Upper lobe of left lung (tissue), 6 donors: ENCODE data around the gene PTGR3. TPM values are rescaled to one million over a fixed set of nuclear protein-coding genes. Genes with fewer than 3 reads are reported as not detected.

Experiments used
- ATAC-seq, 2 donors: fragments of 200-7000 bp; cut with Tn5 transposase; one replicate each; pipeline ENCODE4 v1.9.1; 2022; ENCODE audit warnings: mild to moderate bottlenecking in 2 of 2, moderate library complexity in 2 of 2; ENCODE audit not compliant: low FRiP score in 2 of 2
- DNase-seq, 2 donors: peaks; one replicate each; pipeline ENCODE4 v3.0.0-alpha.2; 2019 to 2020
- H3K27ac ChIP-seq, 4 donors: fragments of 200-600 bp; sonication (generic); one replicate each; pipeline ENCODE4 v1.5.1; 2016 to 2019
- H3K27me3 ChIP-seq, 4 donors: fragments of 200-600 bp; sonication (generic); one replicate each; pipeline ENCODE4 v1.5.1; 2017 to 2019
- H3K36me3 ChIP-seq, 4 donors: fragments of 200-600 bp; sonication (generic); one replicate each; pipeline ENCODE4 v1.5.1; 2016 to 2019
- H3K4me1 ChIP-seq, 4 donors: fragments of 200-600 bp; sonication (generic); one replicate each; pipeline ENCODE4 v1.5.1; 2018 to 2019
- H3K4me3 ChIP-seq, 4 donors: fragments of 200-600 bp; sonication (generic); one replicate each; pipeline ENCODE4 v1.5.1; 2017 to 2019; ENCODE audit warnings: mild to moderate bottlenecking in 2 of 4, moderate library complexity in 1 of 4
- H3K9me3 ChIP-seq, 4 donors: fragments of 200-600 bp; sonication (generic); one replicate each; pipeline ENCODE4 v1.5.1; 2018 to 2019
- CTCF ChIP-seq, 6 experiments: fragments of 450-650 bp in 4 of 6; fragments of 200-600 bp in 2 of 6; sonication (generic) in 2 of 6; IDR thresholded peaks; one replicate each; pipeline ENCODE4 v1.5.1; 2016 to 2019; ENCODE audit warnings: antibody characterized with exemption in 6 of 6
- EP300 ChIP-seq, 4 donors: sonication (generic); formaldehyde crosslinking; IDR thresholded peaks; one replicate each; pipeline ENCODE4 v1.5.1; 2017; ENCODE audit warnings: antibody characterized with exemption in 4 of 4, control low read depth in 2 of 4
- POLR2A ChIP-seq, 4 donors: fragments of 450-650 bp; IDR thresholded peaks; one replicate each; pipeline ENCODE4 v1.5.1; 2016 to 2017; ENCODE audit warnings: antibody characterized with exemption in 4 of 4, mild to moderate bottlenecking in 2 of 4
- POLR2AphosphoS5 ChIP-seq, 2 donors: sonication (generic); formaldehyde crosslinking; IDR thresholded peaks; one replicate each; pipeline ENCODE4 v1.5.1; 2017; ENCODE audit warnings: antibody characterized with exemption in 2 of 2
- WGBS, 2 donors: methylation state at CpG; one replicate each; pipeline ENCODE4 v1.1.5; 2017 to 2018; 5-methylcytosine and 5-hydroxymethylcytosine counted together
- total RNA-seq, 6 donors: library from RNA; depleted of rRNA in 4 of 6; stranded (reverse); fragments of >200 nt in 4 of 6; gene quantifications; one replicate each; pipeline versions ENCODE4 v1.1.0 to v1.2.1, GENCODE V29; 2016 to 2021
- donor health status: DM: no; HTN: no; CAD: no; lungs with moderate emphysema.
- donor health status: DM: no; HTN: yes; CAD: no; lungs with severe emphysema.

Gene PTGR3
- total RNA-seq, 6 donors from 2014 or later = 12.2 to 36.8 (median 26.5) TPM

- ATAC-seq (no peak), DNase-seq (peak in 1 of 2 donors; percentile 54)
- no peak overlapping the region for H3K4me3 ChIP-seq
- no peak overlapping the region for H3K27ac ChIP-seq
- no peaks in the 10 kb centered on the region for H3K36me3 ChIP-seq
- TF ChIP-seq CTCF (IDR thresholded peaks at IDR 0.05) (no peak), POLR2A (IDR thresholded peaks at IDR 0.05) (no peak), POLR2AphosphoS5 (IDR thresholded peaks at IDR 0.05) (no peak), EP300 (IDR thresholded peaks at IDR 0.05) (no peak)
- no peaks in the 10 kb centered on the region for H3K27me3 ChIP-seq
- H3K9me3 ChIP-seq = no peaks in the 10 kb centered on the region
- H3K4me1 ChIP-seq = peaks cover 0 to 14% (median 0%) of the 10 kb centered on the region in 4 donors
- WGBS, 2 donors = 77 to 86% methylated on average over 4 to 10 of the region's 10 CpGs
Observed at GRCh38 chr18:75238786-75239185, 29.8 kb upstream of the PTGR3 start.

- no peaks in the 10 kb centered on the region for H3K27me3 ChIP-seq
- TF ChIP-seq EP300 (IDR thresholded peaks at IDR 0.05) (no peak), POLR2AphosphoS5 (IDR thresholded peaks at IDR 0.05) (no peak), POLR2A (IDR thresholded peaks at IDR 0.05) (no peak), CTCF (IDR thresholded peaks at IDR 0.05) (no peak)
- no peaks in the 10 kb centered on the region for H3K36me3 ChIP-seq
- no peak overlapping the region for H3K4me3 ChIP-seq
- H3K27ac ChIP-seq = no peak overlapping the region
- DNase-seq (no peak), ATAC-seq (no peak)
- WGBS, 2 donors = 93 to 95% methylated on average over 13 of the region's 13 CpGs
- H3K9me3 ChIP-seq = no peaks in the 10 kb centered on the region
- H3K4me1 ChIP-seq = peaks cover 0 to 14% (median 0%) of the 10 kb centered on the region in 4 donors
Observed at GRCh38 chr18:75238100-75238499, 29.2 kb upstream of the PTGR3 start.

GRCh38 chr18:75235896-75236295 lies 27.0 kb upstream of the PTGR3 start:
- Histone ChIP-seq H3K27me3 (no peaks in the 10 kb centered on the region), H3K27ac (no peak overlapping the region), H3K9me3 (no peaks in the 10 kb centered on the region), H3K36me3 (no peaks in the 10 kb centered on the region), H3K4me3 (no peak overlapping the region), H3K4me1 (peaks cover 4 to 25% (median 9%) of the 10 kb centered on the region in 4 donors)
- TF ChIP-seq POLR2A (IDR thresholded peaks at IDR 0.05) (no peak), EP300 (IDR thresholded peaks at IDR 0.05) (no peak), CTCF (IDR thresholded peaks at IDR 0.05) (no peak), POLR2AphosphoS5 (IDR thresholded peaks at IDR 0.05) (no peak)
- ATAC-seq = no peak
- WGBS, 2 donors = 84 to 88% methylated on average over 13 of the region's 13 CpGs
- no peak for DNase-seq

- H3K4me1 ChIP-seq = peaks cover 7 to 30% (median 15%) of the 10 kb centered on the region in 4 donors
- H3K9me3 ChIP-seq = no peaks in the 10 kb centered on the region
- H3K4me3 ChIP-seq = no peak overlapping the region
- ATAC-seq (no peak), DNase-seq (no peak)
- 92 to 93% methylated on average over 12 of the region's 12 CpGs for WGBS, 2 donors
- TF ChIP-seq POLR2A (IDR thresholded peaks at IDR 0.05) (no peak), CTCF (IDR thresholded peaks at IDR 0.05) (no peak), EP300 (IDR thresholded peaks at IDR 0.05) (no peak), POLR2AphosphoS5 (IDR thresholded peaks at IDR 0.05) (no peak)
- no peak overlapping the region for H3K27ac ChIP-seq
- H3K27me3 ChIP-seq = no peaks in the 10 kb centered on the region
- no peaks in the 10 kb centered on the region for H3K36me3 ChIP-seq
Observed at GRCh38 chr18:75234901-75235300, 26.0 kb upstream of the PTGR3 start.

- Histone ChIP-seq H3K9me3 (no peaks in the 10 kb centered on the region), H3K27me3 (no peaks in the 10 kb centered on the region), H3K27ac (peak overlapping the region in 1 of 4 donors; percentile 50), H3K36me3 (no peaks in the 10 kb centered on the region), H3K4me1 (peaks cover 22 to 49% (median 32%) of the 10 kb centered on the region in 4 donors), H3K4me3 (no peak overlapping the region)
- 80 to 88% methylated on average over 5 of the region's 5 CpGs for WGBS, 2 donors
- DNase-seq (no peak), ATAC-seq (peak in 1 of 2 donors; percentile 66)
- TF ChIP-seq POLR2AphosphoS5 (IDR thresholded peaks at IDR 0.05) (no peak), CTCF (IDR thresholded peaks at IDR 0.05) (no peak), POLR2A (IDR thresholded peaks at IDR 0.05) (no peak), EP300 (IDR thresholded peaks at IDR 0.05) (no peak)
Observed at GRCh38 chr18:75231053-75231406, 22.1 kb upstream of the PTGR3 start.
